H1 (cell line): ENCODE results near the gene FADS2. TPM values are rescaled to one million over a fixed set of nuclear protein-coding genes. Genes with fewer than 3 reads are reported as not detected.
A peak's percentile ranks its signal among the peaks of the same experiment; 100 is the strongest.

Source experiments
- CTCF ChIA-PET: fragments of 300-600 bp; sonication (Branson Sonifier 250); formaldehyde crosslinking; loops from one replicate; lab custom pipeline; 2021; ENCODE audit not compliant: partially characterized antibody; lab: Charles Lee
- POLR2A ChIA-PET: fragments of 300-600 bp; sonication (Branson Sonifier 250); formaldehyde crosslinking; loops from one replicate; lab custom pipeline; 2021; ENCODE audit warnings: inconsistent platforms; ENCODE audit not compliant: partially characterized antibody; lab: Charles Lee
- DNase-seq, 2 experiments: peaks; one replicate each; pipeline versions ENCODE4 v3.0.0 to v3.0.0-alpha.2; 2010 to 2022; ENCODE audit warnings: low spot score in 2 of 2, low read depth in 1 of 2, mixed read lengths in 1 of 2
- FAIRE-seq: peaks from 2 replicates; lab custom pipeline; 2011; peaks lifted over from hg19 to GRCh38; lab: Jason Lieb, UNC
- H2AFZ ChIP-seq: 2 replicates; pipeline ENCODE4 v1.8.1; 2012; ENCODE audit warnings: low read length, inconsistent platforms
- H2AK5ac ChIP-seq: 2 replicates; pipeline ENCODE4 v1.6.1; 2013; ENCODE audit warnings: low read depth, low read length
- H2BK120ac ChIP-seq: replicated peaks from 2 replicates; pipeline ENCODE3; 2013; ENCODE audit warnings: low read depth, low read length, inconsistent platforms
- H2BK12ac ChIP-seq: 2 replicates; pipeline ENCODE4 v1.6.1; 2013; ENCODE audit warnings: low read depth, low read length
- H2BK15ac ChIP-seq: 2 replicates; pipeline ENCODE4 v1.6.1; 2013; ENCODE audit warnings: low read length
- H2BK20ac ChIP-seq: 2 replicates; pipeline ENCODE4 v1.6.1; 2013; ENCODE audit warnings: low read length
- H2BK5ac ChIP-seq: 2 replicates; pipeline ENCODE4 v1.6.1; 2013; ENCODE audit warnings: low read depth, low read length
- H3K14ac ChIP-seq: 2 replicates; pipeline ENCODE4 v1.6.1; 2013; ENCODE audit warnings: inconsistent platforms; ENCODE audit not compliant: insufficient read length
- H3K18ac ChIP-seq: 2 replicates; pipeline ENCODE4 v1.6.1; 2013; ENCODE audit warnings: low read length; ENCODE audit errors: extremely low read depth
- H3K23ac ChIP-seq: 2 replicates; pipeline ENCODE4 v1.6.1; 2013; ENCODE audit warnings: inconsistent platforms; ENCODE audit not compliant: insufficient read length
- H3K23me2 ChIP-seq: 2 replicates; pipeline ENCODE4 v1.6.1; 2013; ENCODE audit warnings: low read depth, low read length
- H3K27ac ChIP-seq: 2 replicates; pipeline ENCODE4 v1.6.1; 2011; ENCODE audit warnings: low read depth, low read length, inconsistent platforms
- H3K27me3 ChIP-seq, 4 experiments: replicated peaks in 1 of 4; 1 replicate in 1 of 4; 2 replicates in 3 of 4; pipeline versions ENCODE4 v1.6.1 to v1.8.1; 2011 to 2013; ENCODE audit warnings: low read length in 3 of 4, mild to moderate bottlenecking in 3 of 4, inconsistent platforms in 2 of 4, mixed read lengths in 2 of 4, moderate library complexity in 1 of 4; ENCODE audit not compliant: control insufficient read depth in 3 of 4, insufficient read depth in 3 of 4; ENCODE audit errors: extremely low read depth in 1 of 4
- H3K36me3 ChIP-seq, 4 experiments: 2 replicates each; pipeline versions ENCODE4 v1.6.1 to v1.8.1; 2011 to 2013; ENCODE audit warnings: mild to moderate bottlenecking in 4 of 4, low read length in 3 of 4, moderate library complexity in 2 of 4, control low read depth in 1 of 4, inconsistent platforms in 1 of 4; ENCODE audit not compliant: insufficient read depth in 4 of 4, control insufficient read depth in 2 of 4
- H3K4ac ChIP-seq: replicated peaks from 2 replicates; pipeline ENCODE3; 2013; ENCODE audit warnings: low read length, low read depth, mixed read lengths, inconsistent platforms; ENCODE audit not compliant: insufficient read length
- H3K4me1 ChIP-seq, 4 experiments: replicated peaks in 1 of 4; 1 replicate in 1 of 4; 2 replicates in 3 of 4; pipeline versions ENCODE4 v1.6.1 to v1.8.1; 2011 to 2013; ENCODE audit warnings: low read length in 3 of 4, inconsistent platforms in 2 of 4, mixed read lengths in 1 of 4; ENCODE audit not compliant: insufficient read depth in 4 of 4, control insufficient read depth in 3 of 4
- H3K4me2 ChIP-seq, 2 experiments: 2 replicates each; pipeline versions ENCODE4 v1.6.1 to v1.8.1; 2011 to 2013; ENCODE audit warnings: low read depth in 2 of 2, low read length in 2 of 2, control low read depth in 1 of 2, inconsistent platforms in 1 of 2, mild to moderate bottlenecking in 1 of 2; ENCODE audit not compliant: insufficient read depth in 1 of 2
- H3K4me3 ChIP-seq, 4 experiments: fragments of 200-600, 300-600 bp in 1 of 4; sonication (generic), shearing (Covaris generic), sonication (Bioruptor Twin) in 1 of 4; 2 replicates each; pipeline versions ENCODE4 v1.5.1 to v1.8.1; 2011 to 2016; ENCODE audit warnings: low read length in 4 of 4, low read depth in 3 of 4, control low read depth in 2 of 4, inconsistent platforms in 2 of 4, mild to moderate bottlenecking in 2 of 4, mixed read lengths in 1 of 4, moderate library complexity in 1 of 4; ENCODE audit not compliant: insufficient read depth in 2 of 4; ENCODE audit errors: extremely low read depth in 1 of 4
- H3K56ac ChIP-seq: replicated peaks from 2 replicates; pipeline ENCODE3; 2013; ENCODE audit warnings: low read depth, mild to moderate bottlenecking, mixed read lengths, low read length, inconsistent platforms; ENCODE audit not compliant: insufficient read length
- H3K79me1 ChIP-seq: 2 replicates; pipeline ENCODE4 v1.6.1; 2013; ENCODE audit warnings: low read depth, low read length, control low read depth
- H3K79me2 ChIP-seq, 2 experiments: 2 replicates each; pipeline versions ENCODE4 v1.6.1 to v1.8.1; 2012 to 2013; ENCODE audit warnings: low read length in 2 of 2, mild to moderate bottlenecking in 2 of 2, inconsistent platforms in 1 of 2; ENCODE audit not compliant: insufficient read depth in 2 of 2, control insufficient read depth in 1 of 2
- H3K9ac ChIP-seq, 4 experiments: replicated peaks in 1 of 4; 1 replicate in 1 of 4; 2 replicates in 3 of 4; pipeline versions ENCODE4 v1.6.1 to v1.8.1; 2011 to 2013; ENCODE audit warnings: low read depth in 3 of 4, low read length in 3 of 4, control low read depth in 2 of 4, mild to moderate bottlenecking in 2 of 4, moderate library complexity in 2 of 4, inconsistent platforms in 1 of 4; ENCODE audit errors: extremely low read depth in 1 of 4
- H3K9me3 ChIP-seq, 2 experiments: 2 replicates each; pipeline versions ENCODE4 v1.6.1 to v1.8.1; 2012 to 2013; ENCODE audit warnings: mild to moderate bottlenecking in 2 of 2, moderate library complexity in 2 of 2, control low read depth in 1 of 2, inconsistent platforms in 1 of 2, low read depth in 1 of 2, low read length in 1 of 2, mixed read lengths in 1 of 2; ENCODE audit not compliant: insufficient read depth in 2 of 2
- H4K20me1 ChIP-seq, 2 experiments: replicated peaks in 1 of 2; 2 replicates each; pipeline versions ENCODE3 to v1.8.1; 2011 to 2013; ENCODE audit warnings: inconsistent platforms in 2 of 2, low read length in 2 of 2, mild to moderate bottlenecking in 1 of 2; ENCODE audit not compliant: insufficient read depth in 2 of 2, control insufficient read depth in 1 of 2
- H4K5ac ChIP-seq: 2 replicates; pipeline ENCODE4 v1.6.1; 2013; ENCODE audit warnings: low read length, low read depth, mixed read lengths, inconsistent platforms; ENCODE audit not compliant: insufficient read length
- H4K8ac ChIP-seq: 2 replicates; pipeline ENCODE4 v1.8.0; 2013; ENCODE audit warnings: mild to moderate bottlenecking, moderate library complexity, low read length, inconsistent platforms; ENCODE audit not compliant: insufficient read depth; ENCODE audit errors: extremely low read depth
- H4K91ac ChIP-seq: replicated peaks from 2 replicates; pipeline ENCODE3; 2013; ENCODE audit warnings: low read length, mixed read lengths, inconsistent platforms; ENCODE audit not compliant: insufficient read length
- BRCA1 ChIP-seq: IDR thresholded peaks from 2 replicates; pipeline ENCODE4 v1.6.1; 2012; ENCODE audit warnings: low read depth, low read length, improper control_type of control experiment
- HDAC2 ChIP-seq, 2 experiments: fragments of 300-600 bp in 1 of 2; sonication (generic) in 1 of 2; IDR thresholded peaks; 2 replicates each; pipeline ENCODE4 v1.6.1; 2011 to 2012; ENCODE audit warnings: low read depth in 2 of 2, low read length in 2 of 2, mild to moderate bottlenecking in 2 of 2, moderate library complexity in 2 of 2, borderline replicate concordance in 1 of 2, inconsistent platforms in 1 of 2
- NANOG ChIP-seq: IDR thresholded peaks from 2 replicates; pipeline ENCODE4 v1.6.1; 2011; ENCODE audit warnings: low read length, low read depth, mild to moderate bottlenecking, inconsistent platforms; ENCODE audit not compliant: insufficient read depth, poor library complexity, severe bottlenecking
- SIN3A ChIP-seq, 2 experiments: IDR thresholded peaks in 1 of 2; conservative IDR thresholded peaks in 1 of 2; 2 replicates each; pipeline ENCODE4 v1.6.1; 2011 to 2012; ENCODE audit warnings: low read length in 2 of 2, improper control_type of control experiment in 1 of 2, low read depth in 1 of 2, mild to moderate bottlenecking in 1 of 2
- SUZ12 ChIP-seq: fragments of 200-600 bp; sonication (generic); IDR thresholded peaks from 2 replicates; pipeline ENCODE4 v1.6.1; 2012; ENCODE audit warnings: mild to moderate bottlenecking, inconsistent platforms, low read length, moderate library complexity, mixed read lengths
- WGBS, 2 experiments: shearing (Covaris generic) in 1 of 2; methylation state at CpG; one replicate each; pipeline versions ENCODE4 v1.1.6 to v1.1.7; 2013 to 2015; ENCODE audit warnings: low lambda C conversion rate in 2 of 2, mixed read lengths in 2 of 2, inconsistent platforms in 1 of 2, low coverage in 1 of 2, missing lambda C conversion rate in 1 of 2; ENCODE audit not compliant: insufficient replicate concordance in 2 of 2, insufficient coverage in 1 of 2, insufficient read length in 1 of 2; ENCODE audit errors: extremely low coverage in 1 of 2, missing lambda C conversion rate in 1 of 2; 5-methylcytosine and 5-hydroxymethylcytosine counted together
- polyA plus RNA-seq, 7 experiments: library from polyadenylated mRNA; depleted of rRNA in 3 of 7; stranded (reverse) in 5 of 7; unstranded in 2 of 7; fragments of >200 nt in 5 of 7; fragments of 200-250 nt in 2 of 7; gene quantifications; 1 replicate in 5 of 7; 2 replicates in 1 of 7; 4 replicates in 1 of 7; pipeline versions ENCODE4 v1.2.1 to v1.2.3, GENCODE V29; 2011 to 2013; ENCODE audit warnings: missing spikeins in 2 of 7, mixed read lengths in 2 of 7
- total RNA-seq: library from RNA; stranded (reverse); fragmentation: NEBNext Ultra II Directional; extraction: Animal tissue kit (Norgen Biotek cat#: 25700); gene quantifications from 2 replicates; pipeline ENCODE4 v1.2.1, GENCODE V29; 2021

FADS2 gene
- total and polyA plus RNA-seq, 2 of the 8 experiments (the other 6 are each of a cell fraction or from before 2014, with no cell fraction given): 499 to 701 TPM

- Histone ChIP-seq H3K4me2 (no peak overlapping the region), H3K4me3 (no peak overlapping the region), H3K9me3 (no peaks in the 10 kb centered on the region), H4K20me1 (peaks cover 0 to 6% of the 10 kb centered on the region in 2 experiments), H3K79me2 (no peaks in the 10 kb centered on the region), H3K27me3 (peaks cover 0 to 11% (median 8%) of the 10 kb centered on the region in 4 experiments; a peak in 5 of 7 replicates), H3K14ac (no peak overlapping the region), H3K23me2 (no peaks in the 10 kb centered on the region), H4K5ac (no peak overlapping the region), H2AFZ (no peak overlapping the region), H3K4ac (no peak overlapping the region), H3K79me1 (no peaks in the 10 kb centered on the region), H2BK15ac (no peak overlapping the region; the same call in 1 of the 2 replicates), H4K91ac (no peak overlapping the region), H3K23ac (no peak overlapping the region), H3K56ac (no peak overlapping the region), H3K4me1 (peaks cover 4 to 10% (median 4%) of the 10 kb centered on the region in 4 experiments; a peak in 6 of 7 replicates), H4K8ac (no peak overlapping the region), H2BK12ac (no peak overlapping the region), H2AK5ac (no peak overlapping the region), H3K27ac (no peak overlapping the region), H3K9ac (no peak overlapping the region), H3K36me3 (peaks cover 4 to 16% (median 6%) of the 10 kb centered on the region in 4 experiments; a peak in 5 of 8 replicates), H2BK5ac (0 out of 2 replicates have a peak overlapping the region, but pooled peaks have one; percentile 16), H2BK120ac (no peak overlapping the region), H2BK20ac (no peak overlapping the region), H3K18ac (no peak overlapping the region; the same call in 1 of the 2 replicates)
- POLR2A ChIA-PET: interaction anchor here (0.6 to 2.1 kb wide), 12 partner anchors 15 to 722 kb away, joined by 3 to 7 read pairs (median 4); partner anchors contain the start of gene FADS2
- 83% methylated on average over 21 of the region's 21 CpGs; no CpG with 5 or more reads in 1 of the 2 experiments for WGBS, 2 experiments
- peak in 1 of 2 experiments; percentile 64 for DNase-seq
- FAIRE-seq: no peak
- CTCF ChIA-PET: interaction anchor here (0.6 to 10.9 kb wide), 34 partner anchors 7 to 391 kb away, joined by 3 to 172 read pairs (median 4); no protein-coding TSS in a partner anchor
- TF ChIP-seq NANOG (no peak), HDAC2 (IDR thresholded peaks at IDR 0.05; ENCODE audit: borderline replicate concordance in 1 of 2, low read depth in 2 of 2, low read length in 2 of 2) (no peak), SIN3A (conservative IDR thresholded peaks at IDR 0.05 in 1 of 2, IDR thresholded peaks at IDR 0.05 in 1 of 2; ENCODE audit: low read depth in 1 of 2, low read length in 2 of 2) (no peak), BRCA1 (no peak), SUZ12 (no peak)
These were observed 41.8 kb downstream of the FADS2 start for GRCh38 chr11:61869708-61870451.
